SU-DHL-6 (cell line): ENCODE measurements around the gene MCF2L2.

ENCODE experiments used
- CTCF ChIP-seq: fragments of 200-600 bp; sonication (generic); IDR thresholded peaks from one replicate; pipeline ENCODE4 v1.5.1; 2017; ENCODE audit warnings: antibody characterized with exemption, mild to moderate bottlenecking, low read length, moderate library complexity; ENCODE audit not compliant: insufficient read depth, poor library complexity, severe bottlenecking
- EZH2phosphoT487 ChIP-seq: fragments of 200-600 bp; sonication (generic), shearing (Covaris generic); conservative IDR thresholded peaks from 2 replicates; pipeline ENCODE4 v1.6.1; 2018; ENCODE audit warnings: mild to moderate bottlenecking, antibody characterized with exemption, low read length, moderate library complexity, mixed read lengths

GRCh38 chr3:183266454-183266853 lies 162.0 kb downstream of the MCF2L2 start:
- no peak for TF ChIP-seq CTCF
- TF ChIP-seq EZH2phosphoT487, result no peak
